Measurements from ENCODE around the gene PTTG1IP2.

PTTG1IP2 gene

DNA sequence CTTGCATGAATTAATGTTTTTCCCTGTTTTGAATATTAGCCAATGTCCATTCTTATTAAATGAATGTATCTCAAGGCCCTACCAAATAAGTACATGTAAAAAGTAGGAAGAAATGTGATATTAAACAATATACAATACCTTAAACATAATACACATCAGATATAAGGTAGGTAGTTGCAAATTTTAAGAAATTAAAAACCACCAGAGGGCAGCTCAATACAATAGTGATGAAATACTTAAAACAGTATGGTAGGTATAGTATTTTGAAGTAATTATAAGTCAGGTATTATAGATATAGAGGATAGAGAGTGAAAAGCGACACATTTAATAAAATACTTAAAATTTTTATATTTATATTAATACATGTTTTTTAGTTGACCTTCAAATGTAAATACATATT is 83.1 kb downstream of the PTTG1IP2 start:
- no peak for DNase-seq (ENCODE audit: low read depth, low spot score)

DNA sequence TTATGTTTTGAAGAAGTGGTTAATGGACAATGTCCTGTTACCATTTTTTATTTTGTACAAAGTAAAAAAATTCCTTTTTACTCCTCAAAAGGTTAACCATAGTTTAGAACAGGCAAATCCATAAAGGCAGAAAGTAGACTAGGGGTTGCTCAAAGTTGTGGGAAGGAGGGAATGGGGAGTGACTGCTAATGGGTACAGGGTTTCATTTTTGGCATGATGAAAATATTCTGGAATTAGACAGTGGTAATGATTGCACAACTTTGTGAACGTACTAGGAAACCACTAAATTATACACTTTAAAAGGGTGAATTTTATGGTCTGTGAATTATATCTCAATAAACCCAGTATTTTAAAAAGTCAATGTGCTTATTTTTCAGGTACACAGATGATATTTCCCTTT is 91.3 kb downstream of the PTTG1IP2 start:
- no peak for DNase-seq (ENCODE audit: low read depth, low spot score)
